GM12872 (cell line): Measurements from ENCODE around the gene SLC31A1.

Source experiments
- CTCF ChIP-seq: IDR thresholded peaks from 3 replicates; pipeline ENCODE4 v1.5.1; 2011; ENCODE audit warnings: low read depth, mild to moderate bottlenecking, low read length, moderate library complexity; ENCODE audit not compliant: insufficient read depth

Gene SLC31A1

GRCh38 chr9:113237026-113237425 is 15.7 kb downstream of the SLC31A1 start:
- no peak for TF ChIP-seq CTCF

GRCh38 chr9:113238202-113238858 is 17.0 kb downstream of the SLC31A1 start:
- TF ChIP-seq CTCF: no peak

GRCh38 chr9:113238859-113239232 is 17.5 kb downstream of the SLC31A1 start:
- TF ChIP-seq CTCF: no peak

- TF ChIP-seq CTCF: no peak
Observed at GRCh38 chr9:113241161-113241560, 19.8 kb downstream of the SLC31A1 start.

- no peak for TF ChIP-seq CTCF
Observed at GRCh38 chr9:113244556-113244955, 23.2 kb downstream of the SLC31A1 start.

- TF ChIP-seq CTCF: no peak
Observed at GRCh38 chr9:113245894-113246293, 24.6 kb downstream of the SLC31A1 start.

GRCh38 chr9:113246928-113247327 is 25.6 kb downstream of the SLC31A1 start:
- no peak for TF ChIP-seq CTCF
